GM21528 (cell line): ENCODE results near the gene LMAN1L.

Experiments
- ATAC-seq: cut with Tn5 transposase; IDR thresholded peaks from one replicate; pipeline ENCODE4 v1.9.1; 2021; ENCODE audit warnings: mild to moderate bottlenecking, moderate library complexity; ENCODE audit not compliant: unreplicated experiment, low FRiP score

Gene LMAN1L

DNA sequence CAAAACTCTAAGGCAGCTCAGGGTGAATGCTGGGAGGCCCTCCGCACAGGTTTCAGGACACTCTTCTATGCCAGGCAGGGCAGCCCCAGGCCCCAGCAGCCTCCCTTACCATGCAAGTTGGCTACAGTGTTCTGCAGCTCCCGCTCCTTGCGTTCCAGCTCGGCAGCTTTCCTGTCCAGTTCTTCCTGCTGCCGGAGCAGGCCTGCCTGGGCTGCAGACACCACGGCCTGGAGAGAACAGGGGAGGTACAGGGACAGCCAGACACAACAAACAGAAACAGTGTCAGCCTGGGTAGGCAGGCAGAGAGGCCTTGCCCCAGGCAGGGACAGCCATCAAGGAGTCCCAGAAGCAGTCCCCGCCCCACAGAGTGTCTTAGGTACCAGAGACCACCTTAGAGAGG is 39.3 kb downstream of the LMAN1L start:
- ATAC-seq, result no peak

DNA sequence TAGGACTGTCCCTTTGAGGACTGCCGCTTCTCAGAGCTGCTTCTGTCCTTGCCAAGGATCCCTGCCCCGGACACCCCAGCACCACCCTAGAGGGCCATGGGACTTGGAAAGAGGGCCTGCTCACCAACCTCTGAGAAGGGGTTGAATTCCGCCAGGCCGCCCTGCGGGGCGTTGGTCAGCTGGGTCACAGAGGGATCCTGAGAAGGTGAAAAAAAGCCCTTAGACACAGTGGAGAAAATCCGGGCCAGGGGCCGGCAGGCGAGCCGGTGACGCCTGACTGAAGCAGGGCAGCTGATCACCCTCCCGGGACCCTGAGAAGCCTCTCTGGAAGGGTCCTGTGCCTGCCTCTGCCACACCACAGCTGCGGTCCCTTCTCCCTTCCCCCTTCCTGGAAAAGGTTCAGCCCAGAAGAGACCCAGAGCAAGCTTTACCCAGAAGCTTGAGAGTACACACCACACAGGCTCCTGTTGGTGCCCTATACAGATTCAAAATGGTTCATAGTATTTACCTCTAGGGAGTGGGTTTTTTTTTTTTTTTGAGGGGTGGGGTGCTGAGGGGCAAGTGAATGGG is 41.9 kb downstream of the LMAN1L start:
- ATAC-seq, result no peak

DNA sequence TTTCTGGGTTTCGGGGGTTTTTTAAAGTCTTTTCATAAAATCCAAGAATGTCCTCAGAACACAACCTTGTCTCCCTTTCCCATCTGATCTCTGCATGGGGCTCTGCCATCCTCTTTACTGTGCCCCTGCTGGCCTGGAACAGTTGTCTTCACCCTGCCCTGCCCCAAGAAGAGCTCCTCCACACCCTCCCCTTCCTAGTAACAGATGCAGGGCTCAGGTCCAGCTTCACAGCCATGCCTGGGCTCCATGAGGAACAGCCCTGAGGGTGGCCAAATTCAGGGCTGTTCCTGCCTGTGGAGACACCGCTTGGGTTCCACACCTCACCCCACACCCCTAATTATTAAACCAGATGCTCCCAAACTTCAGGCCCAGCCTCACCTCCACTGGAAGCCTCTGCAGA is 43.2 kb downstream of the LMAN1L start:
- ATAC-seq, result no peak

DNA sequence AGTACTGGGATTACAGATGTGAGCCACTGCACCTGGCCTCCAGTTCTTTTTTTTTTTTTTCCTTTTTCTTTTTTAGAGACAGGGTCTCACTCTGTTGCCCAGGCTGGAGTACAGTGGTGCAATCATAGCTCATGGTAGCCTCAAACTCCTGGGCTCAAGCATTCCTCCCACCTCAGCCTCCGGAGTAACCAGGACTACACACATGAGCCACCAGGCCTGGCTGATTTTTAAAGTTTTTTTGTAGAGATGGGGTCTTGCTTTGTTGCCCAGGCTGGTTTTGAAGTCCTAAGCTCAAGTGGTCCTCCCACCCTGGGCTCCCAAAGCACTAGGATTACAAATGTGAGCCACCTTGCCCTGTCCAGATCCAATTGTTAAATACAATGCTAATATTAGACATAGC is 43.9 kb downstream of the LMAN1L start:
- no peak for ATAC-seq

DNA sequence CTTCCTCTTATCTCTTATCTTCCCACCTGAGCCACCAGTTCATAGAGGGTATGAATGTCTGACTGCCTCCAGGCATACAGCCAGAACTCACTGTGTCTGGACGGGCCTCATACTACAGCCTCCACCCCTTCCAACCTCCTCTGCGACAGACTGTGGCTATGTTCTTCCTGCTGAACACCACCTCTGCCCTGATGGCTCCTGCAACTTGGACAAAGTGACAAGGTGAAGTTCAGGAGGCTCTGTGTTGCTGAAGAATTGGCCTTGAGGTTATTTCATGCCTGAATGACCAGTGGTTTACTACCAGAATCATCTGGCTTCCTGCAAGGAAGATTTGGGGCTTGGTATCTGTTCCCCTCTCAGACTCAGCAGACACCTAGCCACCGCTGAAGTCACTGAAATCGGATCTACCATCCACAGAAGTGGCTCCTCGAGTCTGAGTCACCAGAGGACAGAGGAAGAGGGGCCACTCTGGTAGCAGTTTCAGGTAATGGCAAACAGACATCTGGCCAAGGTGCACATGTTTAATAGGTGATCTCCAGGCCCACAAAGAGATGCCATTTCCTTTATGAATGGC is 44.5 kb downstream of the LMAN1L start:
- no peak for ATAC-seq

DNA sequence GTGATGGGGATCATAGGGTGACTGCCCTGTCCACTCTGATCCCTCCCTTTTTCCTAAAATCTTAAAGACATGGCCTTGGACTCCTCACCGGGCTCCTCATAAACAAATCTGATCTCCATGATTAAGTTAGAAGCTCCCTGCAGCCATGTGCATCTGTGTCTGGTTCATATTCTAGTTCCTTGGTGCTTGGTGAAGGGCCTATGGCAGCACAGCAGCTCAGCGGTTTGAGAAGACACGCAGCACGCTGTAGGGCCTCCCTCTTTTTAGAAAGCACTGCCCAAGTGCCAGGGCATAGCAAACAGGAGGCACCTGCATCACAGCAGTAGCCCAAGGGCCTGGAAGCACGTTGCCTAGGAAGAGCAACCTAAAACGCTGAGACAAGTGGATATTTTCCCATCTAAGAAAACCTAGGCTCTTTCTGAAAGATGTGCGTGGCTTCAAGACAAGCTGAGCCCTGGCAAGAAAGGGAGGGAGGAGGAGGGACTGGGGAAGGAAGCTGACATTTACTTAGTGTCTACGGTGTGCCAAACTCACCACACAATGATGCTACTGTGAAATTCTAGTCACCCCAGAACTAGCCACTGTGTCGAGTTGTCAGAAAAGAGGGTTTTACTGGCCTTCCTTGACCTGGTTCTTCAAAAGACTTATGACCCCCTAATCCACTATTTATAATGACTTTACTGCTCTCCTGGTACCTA is 45.2 kb downstream of the LMAN1L start:
- ATAC-seq, result no peak

DNA sequence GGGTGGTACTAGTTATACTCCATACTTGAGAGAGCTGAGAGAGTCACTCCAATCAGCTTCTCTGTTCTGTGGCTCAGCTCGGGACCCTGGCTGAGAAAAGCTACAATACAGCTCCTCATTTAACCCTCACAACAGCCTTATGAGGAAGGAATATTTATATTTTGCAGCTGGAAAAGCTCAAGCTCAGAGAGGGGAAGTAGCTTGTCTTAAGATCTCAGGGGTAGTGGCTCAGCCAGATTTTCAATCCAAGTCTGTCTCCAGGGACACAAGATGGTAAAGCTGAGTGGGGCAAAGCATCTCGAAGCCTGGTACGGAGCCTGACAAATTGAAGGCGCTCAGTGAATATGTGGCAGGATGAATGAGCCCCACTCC is 45.7 kb downstream of the LMAN1L start:
- ATAC-seq, result no peak

DNA sequence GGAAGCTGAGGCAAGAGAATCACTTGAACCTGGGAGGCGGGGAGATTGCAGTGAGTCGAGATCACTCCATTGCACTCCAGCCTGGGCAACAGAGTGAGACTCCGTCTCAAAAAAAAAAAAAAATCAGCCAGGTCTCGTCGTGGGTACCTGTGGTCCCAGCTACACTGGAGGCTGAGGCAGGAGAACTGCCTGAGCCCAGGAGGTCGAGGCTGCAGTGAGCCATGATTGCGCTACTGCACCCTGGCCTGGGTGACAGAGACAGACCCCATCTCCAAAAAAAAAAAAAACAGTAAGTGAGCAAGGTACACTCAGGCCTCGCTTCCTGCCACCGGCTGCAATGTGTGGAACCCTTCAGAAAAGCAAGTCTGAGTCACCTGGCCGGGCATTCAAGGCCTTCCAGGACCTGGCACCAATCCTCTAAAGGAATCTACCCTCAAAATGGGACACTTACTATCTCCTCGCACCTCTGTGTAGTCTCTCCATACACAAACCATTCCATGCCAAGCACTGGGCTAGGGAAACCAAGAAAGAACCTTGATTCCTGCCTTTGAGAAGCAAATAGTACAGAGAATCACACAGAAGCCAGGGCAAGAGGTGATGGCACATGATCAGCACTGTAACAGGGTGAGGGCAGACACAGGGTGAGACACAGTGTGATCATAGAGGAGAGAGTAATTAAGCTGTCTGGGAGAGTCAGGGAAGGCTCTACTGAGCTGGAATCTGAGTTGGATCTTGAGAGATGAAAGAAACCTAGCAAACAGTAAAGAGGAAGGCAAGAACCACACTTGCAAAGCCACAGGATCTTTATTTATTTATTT is 50.8 kb downstream of the LMAN1L start:
- no peak for ATAC-seq

DNA sequence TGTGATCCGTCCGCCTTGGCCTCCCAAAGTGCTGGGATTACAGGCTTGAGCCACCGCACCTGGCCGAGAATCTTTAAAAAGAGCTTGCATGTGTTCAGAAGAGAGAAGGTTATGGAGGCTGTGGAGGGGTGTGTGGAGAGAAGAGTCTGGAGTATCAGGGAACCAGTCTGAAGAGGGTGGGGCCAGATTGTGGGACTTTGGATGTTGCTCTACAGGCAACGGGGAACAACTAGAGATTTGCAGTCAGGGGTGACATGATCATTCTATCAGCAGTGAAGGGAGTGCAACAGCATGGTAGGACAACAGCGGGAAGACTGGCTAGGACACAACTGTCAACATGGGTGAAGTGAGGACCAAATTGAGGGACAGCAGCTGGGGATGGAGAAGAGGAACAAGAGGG is 51.7 kb downstream of the LMAN1L start:
- no peak for ATAC-seq

DNA sequence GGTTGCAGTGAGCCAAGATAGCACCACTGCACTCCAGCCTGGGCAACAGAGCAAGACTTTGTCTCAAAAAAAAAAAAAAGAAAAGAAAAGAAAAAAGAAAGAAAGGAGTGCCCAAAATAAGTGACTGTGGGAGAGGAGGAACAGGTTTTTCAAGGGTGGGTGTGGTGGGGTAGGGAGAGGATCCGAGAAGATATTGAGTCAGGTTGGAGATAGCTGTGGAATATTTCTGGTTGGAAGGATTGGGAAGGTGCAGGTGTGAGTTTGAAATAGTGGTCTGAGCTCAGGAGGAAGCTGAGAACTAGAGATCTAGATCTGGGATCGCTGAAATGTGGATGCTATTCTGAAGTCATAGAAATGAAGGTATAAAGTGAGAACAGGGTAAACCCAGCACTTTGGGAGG is 52.7 kb downstream of the LMAN1L start:
- ATAC-seq, result no peak

DNA sequence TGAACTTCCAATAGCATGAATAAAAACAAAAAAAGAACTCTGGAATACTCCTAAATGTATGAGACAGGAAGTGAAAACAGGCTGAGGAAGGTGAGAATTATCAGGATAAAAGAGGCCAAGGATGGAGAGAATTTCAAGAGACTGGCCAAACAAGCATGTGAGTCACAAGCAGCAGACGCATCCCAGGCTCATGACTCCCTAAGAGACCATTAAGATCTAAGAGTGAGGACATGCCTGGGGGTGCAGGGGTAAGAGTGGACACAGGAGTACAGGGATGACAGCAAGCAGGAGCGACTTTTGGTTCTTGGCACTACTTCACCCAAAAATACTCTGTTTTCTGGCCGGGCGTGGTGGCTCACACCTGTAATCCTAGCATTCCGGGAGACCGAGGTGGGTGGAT is 53.5 kb downstream of the LMAN1L start:
- no peak for ATAC-seq

DNA sequence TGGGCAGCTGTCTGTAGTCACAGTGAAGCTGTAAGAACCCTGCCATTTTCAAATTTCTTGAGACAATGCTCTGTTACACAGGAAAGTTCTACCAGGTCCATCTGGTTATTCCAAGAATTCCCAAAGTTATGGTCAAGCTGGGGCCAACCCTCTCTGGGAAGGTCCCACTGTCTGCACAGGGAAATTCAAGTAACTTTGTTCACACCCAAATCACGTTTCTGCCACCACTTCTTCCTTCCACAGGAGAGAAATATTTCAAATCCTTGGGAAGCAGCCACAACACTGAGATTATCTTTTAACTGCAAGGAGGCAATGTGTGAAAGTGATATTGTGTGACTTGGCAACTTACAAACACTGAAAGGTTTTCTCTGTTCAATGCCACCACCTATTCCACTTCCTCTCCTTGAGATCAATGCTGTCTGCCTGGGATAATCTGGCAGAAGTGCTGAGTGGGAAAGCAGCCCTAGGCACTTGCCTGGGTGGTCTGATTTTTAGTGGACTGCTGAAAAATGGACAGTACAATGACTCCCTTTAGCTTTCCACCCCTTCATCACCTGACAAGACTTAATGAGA is 54.9 kb downstream of the LMAN1L start:
- ATAC-seq, result no peak

DNA sequence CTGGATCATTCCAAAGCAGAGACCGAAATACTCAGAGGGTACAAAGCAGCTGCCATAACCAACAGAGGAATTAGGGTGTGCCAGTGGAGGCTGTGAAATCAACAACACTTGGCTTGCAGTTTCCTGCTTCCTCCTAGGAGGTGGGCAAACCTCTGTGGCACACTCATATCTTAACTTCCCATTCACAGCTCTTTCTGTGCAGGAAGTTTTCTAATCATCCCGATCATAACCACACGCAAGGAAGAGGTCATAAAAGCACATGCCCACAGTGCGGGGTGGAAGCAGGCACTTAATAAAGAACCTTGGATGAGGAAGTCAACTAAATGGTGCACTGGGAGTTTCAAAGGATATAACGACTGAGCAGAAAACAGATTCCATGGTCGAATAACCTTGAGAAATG is 55.4 kb downstream of the LMAN1L start:
- ATAC-seq, result no peak

DNA sequence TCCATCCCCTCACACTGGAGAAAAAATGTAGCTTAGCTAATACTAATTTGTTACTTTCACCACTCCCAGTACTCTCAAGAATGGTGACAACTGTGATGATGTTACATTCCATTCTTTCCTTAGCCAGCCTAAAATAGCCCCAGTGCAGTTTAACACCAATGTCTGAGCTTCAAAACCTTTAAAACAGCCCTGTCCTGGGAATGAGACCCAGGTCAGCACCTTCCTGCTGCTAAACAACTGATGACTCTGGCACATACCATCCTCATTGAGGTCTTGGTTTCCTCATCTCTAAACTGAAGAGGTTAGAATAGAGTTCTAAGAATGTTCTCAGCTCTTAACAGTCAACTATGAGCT is 56.7 kb downstream of the LMAN1L start:
- ATAC-seq, result no peak

DNA sequence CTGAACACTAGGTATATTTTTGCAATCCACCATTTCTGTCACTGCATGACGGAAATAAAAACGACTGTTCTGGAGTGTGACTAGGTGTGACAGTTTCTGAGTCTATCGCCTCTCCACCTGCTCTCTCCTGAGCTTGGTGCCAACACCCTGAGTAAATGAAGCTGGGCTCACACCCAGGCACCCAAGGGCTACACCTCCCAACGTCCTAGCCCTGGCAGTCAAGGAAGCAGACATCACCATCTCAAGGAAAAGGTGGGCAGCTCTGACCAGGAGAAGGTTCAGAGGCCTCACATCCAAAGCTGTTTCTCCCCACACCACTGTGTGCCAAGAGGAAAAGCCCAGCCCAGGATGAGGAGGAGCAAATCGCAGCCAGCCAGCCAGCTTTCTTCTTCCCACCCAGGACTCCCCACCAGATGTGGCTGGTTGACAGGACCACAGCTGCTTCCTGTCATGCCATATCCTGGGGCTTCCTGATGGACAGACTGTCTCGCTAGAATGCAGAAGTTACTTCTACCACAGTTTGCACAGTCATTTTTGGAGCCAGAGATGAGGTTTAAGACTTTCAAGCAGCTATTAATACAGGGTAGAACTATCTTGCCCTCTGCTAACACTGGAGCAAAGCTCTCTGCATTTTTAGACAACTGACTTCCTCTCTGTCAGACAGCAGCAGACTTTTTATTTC is 57.2 kb downstream of the LMAN1L start:
- peak; percentile 53 for ATAC-seq

DNA sequence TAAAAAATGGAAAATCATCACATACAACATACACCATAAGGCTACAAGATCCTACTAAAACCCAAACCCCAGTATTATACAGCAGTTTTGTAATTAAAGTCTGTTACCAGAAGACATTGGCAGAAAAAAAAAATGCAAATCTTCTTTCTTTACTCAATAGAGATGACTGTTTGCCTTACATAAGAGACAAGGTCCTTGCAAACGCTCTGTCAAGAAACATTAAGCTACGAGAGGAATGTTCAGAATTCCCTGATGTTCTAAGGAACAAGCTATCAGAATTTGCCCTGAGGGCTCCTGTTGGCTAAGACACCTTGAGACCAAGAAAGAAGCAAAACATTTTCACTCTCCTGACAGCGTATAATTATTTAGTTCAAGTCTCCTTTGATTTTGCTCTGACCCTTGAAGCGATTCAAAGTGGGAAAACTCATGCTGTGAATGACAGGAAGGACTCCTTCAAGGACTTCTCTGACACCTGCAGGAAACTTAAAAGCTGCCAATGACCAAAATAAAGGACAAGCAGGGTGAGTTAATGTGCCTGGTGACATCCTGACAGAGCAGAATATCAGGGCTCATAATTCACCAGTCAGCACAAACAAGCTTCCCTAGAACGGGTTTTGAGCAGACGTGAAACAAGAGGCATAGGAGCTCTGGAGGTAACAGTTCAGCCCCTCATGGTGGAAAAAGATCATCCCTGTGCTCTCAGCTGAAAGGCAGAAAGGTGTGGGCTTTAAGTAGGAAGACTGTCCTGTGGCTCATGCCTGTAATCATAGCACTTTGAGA is 58.0 kb downstream of the LMAN1L start:
- no peak for ATAC-seq

DNA sequence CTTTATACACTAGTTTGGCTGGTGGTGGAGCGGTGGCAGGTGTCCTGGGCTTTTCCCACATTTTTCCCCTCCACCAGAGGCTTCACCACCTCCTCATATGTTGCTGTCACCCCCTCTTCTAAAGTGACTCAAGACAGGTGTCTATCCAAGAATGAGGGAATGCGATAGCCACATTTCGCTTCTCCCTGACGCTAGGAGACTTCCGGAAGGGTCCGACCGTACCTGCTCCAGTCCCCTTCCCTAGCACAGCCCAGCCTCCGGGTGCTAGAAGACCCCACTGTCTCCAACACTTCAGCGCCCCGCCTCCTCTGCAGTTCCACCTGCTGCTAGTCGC is 60.0 kb downstream of the LMAN1L start:
- no peak for ATAC-seq

DNA sequence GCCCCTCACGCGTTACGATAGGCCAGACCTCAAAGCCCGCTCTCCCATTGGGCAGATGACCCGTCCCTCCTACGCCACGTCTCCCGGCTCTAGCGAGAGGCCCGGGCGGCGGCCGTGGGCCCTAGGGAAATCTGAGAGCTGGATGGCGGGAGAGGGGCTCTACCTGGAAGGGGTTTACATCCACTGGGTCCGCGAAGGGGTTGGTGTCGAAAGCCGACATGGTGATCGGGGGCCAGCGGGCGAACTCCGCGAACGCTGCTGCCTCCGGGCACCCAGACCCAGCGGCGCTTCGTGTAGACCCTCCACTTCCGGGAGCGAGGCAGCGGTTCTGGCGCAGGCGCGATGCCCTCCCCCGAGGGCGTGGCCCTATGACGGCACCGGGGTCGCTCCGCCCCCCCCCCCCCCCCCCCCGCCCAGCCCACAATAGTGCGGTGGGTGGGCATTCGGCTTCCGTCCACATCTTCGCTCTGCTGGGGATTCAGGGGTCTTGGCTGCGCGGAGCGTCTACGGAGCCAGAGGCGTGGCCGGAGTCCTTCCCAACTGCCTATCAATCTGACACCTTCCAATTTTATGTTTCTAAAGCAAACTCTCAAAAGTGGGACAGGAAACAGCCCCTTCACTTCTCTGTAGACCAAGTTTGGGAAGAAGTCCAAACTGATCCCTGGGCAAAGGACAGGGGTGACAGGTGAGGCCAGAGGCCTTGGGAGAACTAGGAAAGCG is 60.6 kb downstream of the LMAN1L start, which contains the start of gene SCAMP2:
SCAMP2 (minus strand) TSS at position 330 of the 720 bp plus-strand sequence; CDS start at position 220, 110 bp downstream.
- ATAC-seq, result peak; percentile 79

DNA sequence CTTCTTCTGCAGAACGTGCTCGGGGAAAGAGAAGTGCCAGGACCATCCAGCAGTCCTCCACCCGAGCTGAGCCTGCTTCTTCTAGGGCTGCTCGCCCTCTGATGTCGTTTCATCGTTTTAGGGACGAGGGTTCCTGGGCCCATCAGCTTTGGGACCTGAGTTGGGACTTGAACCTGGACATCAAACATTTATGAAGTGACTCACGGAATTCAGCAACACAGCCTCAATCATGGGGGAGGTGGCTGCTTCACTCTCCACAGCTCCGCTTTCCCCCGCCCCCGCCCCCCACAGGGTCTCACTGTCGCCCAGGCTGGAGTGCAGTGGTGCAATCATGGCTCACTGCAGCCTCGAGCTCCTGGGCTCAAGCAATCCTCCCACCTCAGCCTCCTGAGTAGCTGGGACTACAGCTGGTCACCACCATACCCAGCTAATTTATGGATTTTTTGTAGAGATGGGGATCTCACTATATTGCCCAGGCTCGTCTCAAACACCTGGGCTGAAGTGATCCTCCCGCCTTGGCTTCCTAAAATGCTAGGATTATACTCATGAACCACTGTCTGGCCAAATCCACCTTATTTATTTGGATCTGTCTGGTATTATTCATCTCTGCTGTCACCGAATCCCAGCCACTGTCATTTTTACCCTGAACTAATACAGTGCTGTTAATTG is 61.3 kb downstream of the LMAN1L start:
- ATAC-seq, result no peak
